ENCODE measurements around the gene SUCLG2. TPM values are rescaled to one million over a fixed set of nuclear protein-coding genes. Genes with fewer than 3 reads are reported as not detected.
A peak's percentile ranks its signal among the peaks of the same experiment; 100 is the strongest.

The SUCLG2 gene
- total and polyA plus RNA-seq, 9 of the 15 experiments (the other 6 are each of a cell fraction or from before 2014, with no cell fraction given), result 10.1 to 41.4 (median 29.0) TPM

DNA sequence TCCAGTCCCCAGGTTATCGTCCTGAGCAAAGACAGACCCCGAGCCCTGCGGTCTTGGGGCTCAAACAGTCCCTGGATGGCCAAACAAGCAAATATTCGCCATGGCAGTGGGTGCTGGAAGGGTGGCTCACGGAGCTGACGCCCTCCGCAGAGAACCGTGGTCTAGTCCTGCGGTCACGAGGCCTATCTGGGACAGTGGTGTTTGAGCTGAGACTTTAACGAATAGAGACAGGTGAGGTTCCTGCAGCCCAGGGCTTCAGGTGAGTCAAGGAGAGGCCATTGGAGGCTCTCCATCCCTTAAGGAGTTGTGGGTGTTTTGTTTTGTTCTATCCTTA, 399 bp upstream of the SUCLG2 start:
- in situ Hi-C loops (cut with MboI), result no loop called here
- no peak for FAIRE-seq
- Histone ChIP-seq H3K79me2 (ENCODE audit: control insufficient read depth, insufficient read depth, low read length) (peaks cover 37% of the 10 kb centered on the region), H3K27ac (ENCODE audit: extremely low read depth, low read depth, low read length) (peak overlapping the region; percentile 88), H3K9ac (ENCODE audit: insufficient read depth in 1 of 2, low read depth in 2 of 2, low read length in 2 of 2) (peak overlapping the region; percentile 83 to 98), H3K9me1 (ENCODE audit: control insufficient read depth, insufficient read depth, low read length) (no peaks in the 10 kb centered on the region), H3K9me3 (replicated peaks; ENCODE audit: control insufficient read depth, insufficient read depth, low read depth, low read length) (peaks cover 4% of the 10 kb centered on the region; the same call in 1 of the 2 replicates), H3K4me2 (ENCODE audit: insufficient read depth, low read length) (peak overlapping the region; percentile 82), H4K20me1 (replicated peaks; ENCODE audit: control insufficient read depth, insufficient read depth, low read length) (no peaks in the 10 kb centered on the region), H3K36me3 (ENCODE audit: control insufficient read depth, insufficient read depth, low read length) (peaks cover 2% of the 10 kb centered on the region; the same call in 2 of the 3 replicates), H3K4me1 (replicated peaks in 1 of 2; ENCODE audit: control insufficient read depth in 2 of 2, insufficient read depth in 2 of 2, low read length in 2 of 2) (peaks cover 6 to 12% of the 10 kb centered on the region in 2 experiments; a peak in 4 of 5 replicates), H3K27me3 (ENCODE audit: control insufficient read depth in 2 of 2, insufficient read depth in 2 of 2, low read length in 2 of 2) (peaks cover 0 to 3% of the 10 kb centered on the region in 2 experiments; a peak in 1 of 5 replicates), H3K4me3 (peak overlapping the region; percentile 91), H2AFZ (ENCODE audit: low read depth, low read length) (peak overlapping the region; percentile 100)
- WGBS (ENCODE audit: insufficient coverage, low coverage, missing lambda C conversion rate), result 21% methylated on average over 4 of the region's 11 CpGs
- intact Hi-C loops (cut with micrococcal nuclease), result no loop called here
- POLR2A ChIA-PET, result interaction anchor here (0.5 to 1.1 kb wide), 3 partner anchors 426 to 1252 kb away, joined by 3 to 4 read pairs (median 3); no protein-coding TSS in a partner anchor
- no peak for DNase-seq (ENCODE audit: extremely low read depth in 1 of 4, low spot score in 3 of 4)
- BruUV-seq (replicated peaks), result no TSS peak
- CTCF ChIA-PET (ENCODE audit: low intra/inter-chr PET ratio), result no interaction called here
- ATAC-seq, result no peak
- TF ChIP-seq ZNF263 (CRISPR knock-in tag; IDR thresholded peaks at IDR 0.05; ENCODE audit: borderline replicate concordance) (peak; percentile 48; the same call in 1 of the 2 replicates), ZNF175 (CRISPR knock-in tag; IDR thresholded peaks at IDR 0.05; ENCODE audit: low read depth) (0 out of 2 replicates have a peak, but pooled peaks have one; percentile 6), NR2C2 (CRISPR knock-in tag; IDR thresholded peaks at IDR 0.05) (no peak), NR2C2 (tag; IDR thresholded peaks at IDR 0.05) (peak; percentile 78; the same call in 1 of the 2 replicates)
- TF ChIP-seq, protein P1, sequence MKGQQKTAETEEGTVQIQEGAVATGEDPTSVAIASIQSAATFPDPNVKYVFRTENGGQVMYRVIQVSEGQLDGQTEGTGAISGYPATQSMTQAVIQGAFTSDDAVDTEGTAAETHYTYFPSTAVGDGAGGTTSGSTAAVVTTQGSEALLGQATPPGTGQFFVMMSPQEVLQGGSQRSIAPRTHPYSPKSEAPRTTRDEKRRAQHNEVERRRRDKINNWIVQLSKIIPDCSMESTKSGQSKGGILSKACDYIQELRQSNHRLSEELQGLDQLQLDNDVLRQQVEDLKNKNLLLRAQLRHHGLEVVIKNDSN (CRISPR knock-in tag; IDR thresholded peaks at IDR 0.05), result no peak

All from K562 (cell line).